ENCODE data around the gene PHF19.

Gene PHF19

DNA sequence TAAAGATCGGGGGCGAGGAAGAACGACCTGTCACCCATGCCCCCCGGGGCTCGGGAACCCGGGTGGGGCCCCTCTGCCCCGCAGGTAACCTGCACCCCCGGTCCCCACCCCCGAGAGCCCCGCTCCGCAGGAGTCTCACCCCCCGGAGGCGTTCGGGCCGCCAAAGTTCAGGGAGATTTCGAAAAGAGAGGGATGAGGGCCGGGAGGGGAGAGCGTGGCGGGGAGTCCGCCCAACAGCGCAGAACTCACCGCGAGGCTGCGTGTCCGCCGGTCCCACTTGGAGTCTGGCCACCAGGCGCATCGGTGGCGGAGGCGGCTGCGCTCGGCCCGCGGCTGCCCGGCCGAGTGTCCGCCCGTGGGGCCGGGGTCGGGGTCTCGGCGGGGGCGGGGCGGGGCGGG, at the start of gene PHF19:
TSS of gene PHF19 (minus strand) at position 347 of the 399 bp plus-strand sequence. CDS start 2,447 bp downstream, outside the sequence.
- peak in 1 of 2 experiments; percentile 76 for DNase-seq

DNA sequence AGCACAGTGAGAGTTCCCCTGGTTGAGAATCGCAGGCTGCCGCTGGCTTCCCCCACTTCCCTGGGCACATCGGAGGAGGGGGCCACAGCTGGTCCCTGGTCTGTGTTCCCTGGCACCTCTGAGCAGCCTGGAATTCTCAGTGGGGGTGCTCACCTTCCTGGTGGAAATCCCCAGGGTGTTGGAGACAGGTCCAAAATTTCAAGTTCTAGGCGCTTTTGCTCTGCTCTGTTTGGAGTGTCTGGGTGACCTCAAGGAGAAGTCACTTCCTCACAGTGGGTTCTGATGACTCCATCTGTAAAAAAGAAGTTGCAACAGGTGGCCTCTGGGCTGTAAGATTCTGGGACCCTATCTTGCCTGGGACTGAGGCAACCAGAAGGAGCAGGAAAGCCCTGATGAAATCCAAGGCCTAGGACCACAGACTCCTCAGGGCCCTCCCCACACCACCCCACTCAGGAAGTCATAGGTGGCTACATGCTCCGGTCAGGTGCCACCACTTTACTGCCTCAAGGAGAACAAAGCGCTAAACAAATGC, 49.5 kb upstream of the PHF19 start, which contains the start of gene TRAF1:
TSS of gene TRAF1 (minus strand) at position 400 of the 532 bp plus-strand sequence. CDS start 721 bp downstream, outside the sequence.
- DNase-seq = no peak

DNA sequence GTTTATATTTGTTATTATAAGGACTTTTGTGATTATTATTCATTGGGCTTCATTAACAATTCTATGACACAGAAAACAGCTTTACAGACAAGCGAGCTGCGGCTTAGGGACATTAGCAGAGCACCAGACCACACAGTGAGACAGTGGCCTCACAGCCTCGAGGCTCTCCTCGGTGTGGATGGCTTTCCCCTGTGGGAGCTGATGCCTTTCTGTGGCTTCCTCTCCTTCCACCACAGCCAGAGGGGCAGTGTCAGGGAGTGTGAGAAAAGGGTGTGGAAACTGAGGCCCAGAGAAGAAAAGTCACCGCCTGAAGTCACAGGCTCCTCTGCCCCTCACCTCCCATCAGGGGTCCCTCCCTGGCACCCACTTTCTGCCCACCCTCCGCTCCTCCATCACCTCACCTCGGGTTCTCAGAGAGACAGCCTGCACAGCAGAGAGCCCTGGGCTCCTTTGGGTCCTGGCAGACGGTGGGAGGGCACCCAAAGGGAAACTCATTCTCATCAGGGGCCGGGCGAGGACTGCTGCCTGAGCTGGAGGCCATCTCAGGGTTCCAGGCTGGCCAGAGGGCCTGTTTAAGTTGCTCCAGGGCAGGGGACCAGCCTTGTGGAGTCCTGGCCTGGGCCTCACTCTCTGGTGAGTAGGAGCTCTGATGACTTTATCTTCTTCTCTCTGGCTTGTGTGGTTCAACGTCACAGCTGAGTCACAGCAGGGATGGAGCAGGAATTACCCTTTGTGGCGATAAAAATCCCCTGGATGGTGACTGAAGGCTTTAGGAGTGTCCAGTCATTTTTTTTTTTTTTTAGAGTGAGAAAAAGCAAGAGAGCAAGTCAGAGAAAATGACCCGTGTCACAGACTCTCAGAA, 48.8 kb upstream of the PHF19 start:
- DNase-seq = no peak

DNA sequence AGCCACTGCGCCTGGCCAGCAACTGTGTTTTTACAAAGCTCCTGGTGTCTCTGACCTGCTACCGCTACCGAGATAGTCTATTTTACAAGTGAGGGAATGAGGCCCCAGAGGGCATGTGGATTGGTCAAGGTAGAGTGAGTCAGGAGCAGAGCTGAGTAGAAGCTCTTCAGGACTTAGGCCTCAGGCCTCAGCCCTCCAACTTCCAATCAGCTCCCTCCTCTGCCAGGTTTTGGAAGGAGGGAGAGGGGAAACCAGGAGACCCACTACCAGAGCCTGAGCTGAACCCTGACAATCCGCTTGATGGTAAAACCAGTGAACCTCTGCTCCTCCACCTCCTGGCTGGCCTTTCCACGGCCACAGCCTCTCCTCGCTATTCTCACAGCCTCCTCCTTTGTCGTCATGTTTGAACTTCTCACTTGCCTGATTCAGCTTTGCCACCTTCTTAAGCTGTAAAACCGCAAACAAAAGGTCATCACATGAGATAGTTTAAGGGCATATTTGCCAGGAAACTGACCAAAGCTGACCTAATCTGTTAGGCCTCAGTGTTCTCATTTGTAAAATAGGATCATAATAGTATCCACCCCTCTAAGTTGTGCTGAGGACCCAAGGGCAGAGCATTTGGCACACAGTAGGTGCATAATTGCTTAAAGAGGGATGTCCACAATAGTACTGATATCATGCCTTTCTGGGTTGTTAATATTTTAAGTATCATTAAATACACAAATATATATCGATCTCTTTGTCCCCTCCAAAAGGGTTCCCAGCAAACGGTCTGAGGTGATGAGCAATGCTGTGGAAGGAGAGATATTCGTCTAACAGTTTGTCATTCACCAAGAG, 47.9 kb upstream of the PHF19 start:
- no peak for DNase-seq

DNA sequence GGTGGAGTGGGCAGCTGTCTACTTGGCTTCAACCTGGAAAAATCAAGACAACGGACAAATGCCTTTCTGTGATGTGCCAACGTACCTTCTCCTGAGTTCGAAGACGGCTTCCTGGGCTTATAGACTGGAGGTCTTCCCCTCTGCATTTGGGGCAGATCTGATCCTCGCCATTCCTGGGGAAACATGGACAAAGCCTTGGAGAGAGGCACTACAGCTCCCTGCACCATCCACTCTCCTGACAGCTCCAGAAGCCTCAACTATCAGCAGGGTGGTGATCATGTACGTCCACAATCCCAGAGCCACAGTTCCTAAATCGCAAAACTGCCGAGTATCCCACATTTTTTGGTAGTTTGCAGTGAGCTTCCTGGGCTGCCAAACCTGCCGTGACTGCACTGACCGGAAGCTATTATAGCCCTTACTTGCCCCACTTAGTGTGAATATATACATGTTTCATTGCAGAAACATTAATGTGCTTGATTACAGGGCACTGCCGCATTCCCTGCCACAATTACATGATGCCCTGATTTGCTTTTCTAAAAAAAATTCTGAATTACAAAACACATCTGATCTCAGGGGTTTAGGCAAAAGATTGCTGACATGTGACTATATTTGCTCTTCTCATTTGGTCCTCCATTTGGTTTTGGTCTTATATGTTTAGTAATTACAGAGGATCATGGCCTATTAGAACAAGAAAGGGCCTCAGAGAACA, 46.8 kb upstream of the PHF19 start:
- DNase-seq = no peak

DNA sequence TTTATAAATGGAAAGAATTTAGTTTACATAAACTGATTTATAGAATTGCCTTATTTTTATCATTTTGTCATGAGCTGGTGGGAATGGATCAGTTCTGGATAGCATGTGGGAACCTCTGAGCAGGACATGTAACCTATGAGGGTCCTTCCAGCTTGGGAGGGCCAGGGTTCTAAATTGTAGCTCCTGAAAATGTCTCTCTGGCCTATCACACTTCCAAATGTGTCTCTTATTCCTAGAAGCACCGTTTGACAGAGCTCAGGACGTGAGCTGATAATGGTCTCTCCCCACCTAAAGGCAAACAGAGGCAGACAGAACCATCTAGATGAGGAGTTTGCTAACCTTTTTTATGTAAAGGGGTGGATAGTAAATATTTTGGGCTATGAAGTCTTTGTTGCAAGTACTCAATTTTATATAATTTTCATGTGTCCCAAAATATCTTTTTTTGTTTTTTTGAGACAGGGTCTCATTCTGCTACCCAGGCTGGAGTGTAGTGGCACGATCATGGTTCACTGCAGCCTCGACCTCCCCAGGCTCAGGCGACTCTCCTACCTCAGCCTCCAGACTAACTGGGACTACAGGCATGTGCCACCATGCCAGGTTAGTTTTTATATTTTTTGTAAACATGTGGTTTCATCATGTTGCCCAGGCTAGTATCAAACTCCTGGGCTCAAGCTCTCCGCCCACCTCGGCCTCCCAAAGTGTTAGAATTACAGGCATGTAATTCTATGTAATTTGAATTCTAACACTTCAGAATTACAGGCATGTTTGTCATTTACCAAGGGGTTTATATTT, 45.6 kb upstream of the PHF19 start:
- DNase-seq = no peak

DNA sequence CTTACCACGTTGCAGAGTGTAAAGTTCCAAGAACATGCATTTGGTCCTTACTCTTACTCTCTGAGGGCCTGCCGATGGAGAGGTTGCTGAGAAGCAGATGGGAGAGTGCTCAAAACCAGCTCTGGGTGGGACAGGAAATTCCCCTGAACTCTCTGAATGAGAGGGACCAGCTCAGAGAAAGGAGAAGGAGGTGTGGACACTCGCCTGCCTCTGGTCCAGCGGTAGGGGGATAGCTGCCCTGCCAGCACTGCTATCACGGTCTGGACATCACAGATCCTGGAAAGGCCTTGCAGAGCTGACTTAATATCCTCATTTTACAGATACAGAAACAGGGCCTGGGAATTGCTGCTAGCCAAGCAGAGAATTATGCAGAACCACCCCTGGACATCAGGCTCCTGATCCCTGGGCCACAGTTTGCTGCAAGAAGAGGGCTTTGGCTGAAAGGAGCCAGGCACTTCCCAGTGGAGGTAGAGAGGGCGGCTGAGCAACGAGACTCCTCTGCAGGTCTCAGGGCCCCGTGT, 44.7 kb upstream of the PHF19 start:
- DNase-seq = no peak

DNA sequence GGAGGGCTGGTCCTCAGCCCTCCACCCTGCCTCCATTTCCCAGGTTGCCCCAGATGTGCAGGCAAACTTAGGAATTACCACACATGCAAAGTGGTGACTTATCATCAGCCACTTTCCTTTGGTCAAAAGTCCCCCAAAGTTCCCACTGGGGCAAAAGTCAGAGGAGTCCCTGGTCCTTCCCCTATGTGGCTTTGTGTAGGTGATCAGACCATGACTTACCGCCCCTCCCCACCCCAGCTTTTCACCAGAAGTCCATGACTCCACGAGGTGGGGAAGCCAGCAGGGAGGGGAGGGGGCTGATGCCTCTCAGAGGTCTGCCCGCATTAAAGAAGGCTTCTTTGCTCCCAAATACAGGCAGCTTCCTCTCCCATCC, 43.8 kb upstream of the PHF19 start:
- DNase-seq = no peak

DNA sequence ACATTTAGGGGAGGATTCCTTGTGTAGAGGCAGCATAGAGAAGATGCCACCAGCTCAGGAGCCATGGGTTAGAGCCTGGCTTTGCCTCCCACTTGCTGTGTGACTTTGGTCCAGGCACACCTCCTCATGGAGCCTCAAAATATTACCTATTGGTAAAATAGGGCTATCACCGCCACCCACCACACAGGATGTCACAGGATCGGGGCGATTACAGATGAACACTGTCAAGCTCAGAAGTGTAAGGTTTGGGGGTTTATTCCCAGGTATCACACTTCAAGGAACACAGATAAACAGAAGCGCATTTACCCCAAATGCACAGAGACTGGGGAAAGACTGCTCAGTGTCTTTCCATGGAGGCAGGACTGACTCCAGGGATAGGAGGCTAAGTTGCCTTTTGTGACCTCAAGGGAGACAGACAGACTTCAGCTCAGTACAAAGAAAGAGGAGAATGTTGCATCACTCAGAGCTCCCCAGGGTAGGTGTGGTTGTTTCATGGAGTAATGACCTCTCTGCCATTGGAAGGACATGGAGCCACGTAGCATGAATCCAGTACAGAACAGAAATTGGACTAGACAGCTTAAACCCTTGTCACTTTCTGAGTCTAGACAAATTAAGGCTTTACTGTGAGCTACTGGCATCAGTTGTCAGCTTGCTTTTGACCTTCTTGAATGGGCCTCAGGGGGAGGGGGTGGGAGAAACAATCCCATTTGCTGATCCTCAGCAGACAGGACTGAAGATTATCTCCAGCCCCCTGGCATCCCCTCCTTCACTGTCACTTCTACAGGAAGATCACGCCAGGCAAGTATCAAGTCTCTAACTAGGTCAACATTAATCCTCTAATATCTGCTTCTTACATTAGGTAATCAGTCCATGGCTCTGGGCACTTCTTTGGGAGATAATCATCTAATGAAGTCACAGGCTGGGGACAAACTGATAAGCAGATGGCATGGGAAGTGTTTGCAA, 43.1 kb upstream of the PHF19 start:
- DNase-seq = no peak

DNA sequence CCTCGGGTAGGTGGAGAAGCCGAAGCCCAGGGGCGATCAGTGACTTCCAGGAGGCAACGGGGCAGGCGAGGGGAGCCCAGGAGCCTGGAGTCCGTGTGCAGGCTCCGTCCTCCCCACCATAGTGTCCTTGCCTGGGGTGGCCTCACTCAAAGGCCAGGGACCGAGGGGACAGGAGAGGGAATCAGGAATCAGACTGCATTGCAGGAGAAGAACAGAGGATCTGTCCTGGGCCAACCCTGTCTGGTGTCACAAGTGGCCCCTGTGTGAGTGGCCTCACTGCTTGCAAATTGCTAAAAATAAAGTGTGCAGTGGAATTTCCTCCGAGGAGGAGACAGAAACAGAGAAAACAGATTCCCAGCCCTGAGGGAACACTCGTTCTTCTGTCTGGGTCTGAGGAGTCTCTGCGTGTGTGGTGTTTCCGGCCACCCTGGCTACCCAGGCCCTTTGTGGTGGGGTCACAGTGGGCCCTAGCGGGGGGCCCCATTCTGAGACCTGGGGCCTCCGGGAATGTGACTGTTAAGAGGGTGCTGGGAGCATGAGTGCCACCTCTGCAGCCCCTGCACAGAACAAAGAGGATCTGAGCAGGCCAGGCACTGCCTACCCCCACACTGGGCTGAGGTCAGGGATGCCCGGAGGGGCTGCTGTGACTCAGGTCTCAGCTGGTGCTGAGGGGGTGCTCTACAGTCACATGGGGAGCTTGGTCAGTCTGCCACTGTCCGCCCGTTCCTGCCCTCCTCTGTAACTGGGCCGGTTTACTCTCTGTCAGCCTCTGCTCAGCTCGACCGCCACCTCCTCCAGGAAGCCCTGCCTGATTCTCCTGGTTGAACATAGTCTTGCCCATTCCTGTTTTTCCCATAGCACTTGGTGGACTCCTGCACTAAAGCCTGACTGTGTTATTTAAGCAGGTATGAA, 42.2 kb upstream of the PHF19 start:
- DNase-seq = no peak

DNA sequence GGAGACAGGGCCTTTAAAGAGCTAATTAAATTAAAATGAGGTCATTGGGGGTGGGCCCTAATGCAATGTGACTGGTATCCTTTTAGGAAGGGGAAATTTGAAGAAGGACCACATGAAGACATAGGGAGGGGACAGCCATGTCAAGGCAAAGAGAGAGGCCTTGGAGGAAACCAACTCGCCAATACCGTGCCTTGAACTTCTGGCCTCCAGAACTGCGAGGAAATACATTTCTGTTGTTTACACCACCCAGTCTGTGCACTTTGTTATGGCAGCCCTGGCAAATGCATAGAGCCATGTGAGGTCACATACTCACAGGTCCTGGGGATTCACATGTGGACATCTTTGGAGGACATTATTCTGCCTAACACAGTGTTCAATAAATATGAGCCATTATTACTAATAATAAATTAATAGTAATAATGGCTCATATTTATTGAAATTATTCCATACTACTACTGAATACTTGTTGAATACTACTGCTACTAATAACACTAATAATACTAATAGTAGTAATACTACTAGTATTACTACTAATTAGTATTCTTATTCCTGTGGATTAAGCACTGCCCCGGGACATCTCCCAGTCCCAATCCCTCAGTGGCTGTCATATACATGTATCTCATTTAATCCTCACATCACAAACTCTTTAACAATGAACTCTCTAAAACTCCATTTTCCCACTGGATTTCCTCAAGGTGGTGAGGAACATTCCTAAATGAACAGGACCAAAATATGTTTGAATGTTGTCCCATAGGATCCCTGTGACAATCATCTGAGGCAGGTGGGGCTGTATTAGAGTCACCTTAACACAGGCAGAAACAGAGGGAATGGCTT, 41.2 kb upstream of the PHF19 start:
- no peak for DNase-seq

DNA sequence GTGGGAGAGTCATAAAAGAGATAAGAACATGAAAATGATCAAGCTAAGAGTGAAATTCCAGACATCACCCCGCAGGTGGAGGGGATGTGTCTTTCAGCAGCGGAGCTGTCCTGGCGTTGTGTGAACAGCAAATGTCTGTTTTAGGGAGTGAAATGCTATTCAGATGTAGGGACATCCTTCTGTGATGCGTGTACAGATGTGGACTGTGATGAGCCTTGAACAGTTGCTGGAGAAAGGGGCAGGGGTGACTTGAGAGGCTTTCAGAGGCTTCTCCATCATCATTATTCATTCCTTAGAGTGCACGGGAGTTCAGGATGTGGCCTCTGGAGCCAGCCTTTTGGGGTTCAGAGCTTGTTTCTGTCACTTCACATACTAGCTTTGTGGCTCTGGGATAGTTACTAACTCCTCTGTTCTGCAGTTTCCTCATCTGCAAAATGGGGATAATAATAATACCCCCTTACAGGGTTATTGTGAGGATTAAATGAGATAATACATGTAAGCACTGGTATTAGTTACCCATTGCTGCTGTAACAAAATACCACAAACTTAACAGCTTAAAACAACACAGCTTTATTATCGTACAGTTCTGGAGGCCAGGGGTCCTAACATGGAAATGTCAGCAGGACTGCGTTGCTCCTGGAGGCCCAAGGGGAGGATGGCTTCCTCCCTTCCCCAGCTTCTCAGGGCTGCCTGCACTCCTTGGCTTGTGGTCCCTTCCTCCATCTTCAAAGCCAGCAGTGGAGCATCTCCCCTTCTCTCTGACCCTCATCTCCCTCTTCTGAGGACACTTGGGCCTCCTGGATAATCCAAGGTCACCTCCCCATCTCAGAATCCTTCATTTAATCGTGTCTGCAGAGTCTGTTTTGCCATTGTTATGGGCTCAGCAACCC, 40.2 kb upstream of the PHF19 start:
- no peak for DNase-seq

DNA sequence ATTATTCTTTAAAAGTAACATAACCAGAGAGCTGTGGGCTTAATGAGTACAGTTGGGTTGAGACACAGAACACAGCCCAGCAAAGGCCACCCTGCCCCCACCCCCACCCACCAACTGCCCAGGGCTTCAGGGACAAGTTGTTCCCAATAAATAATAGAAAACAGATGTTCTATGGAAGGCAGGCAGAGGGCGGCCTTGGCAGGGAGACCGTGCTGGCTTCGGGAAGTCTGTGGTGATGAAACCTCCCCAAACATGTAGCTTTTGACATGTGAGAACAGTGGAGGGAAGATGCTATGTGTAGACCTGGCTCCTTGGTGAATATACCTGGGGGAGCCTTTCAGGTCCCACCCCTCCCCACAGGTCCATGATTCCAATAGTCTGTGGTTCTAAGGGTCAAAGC, 39.6 kb upstream of the PHF19 start:
- no peak for DNase-seq

DNA sequence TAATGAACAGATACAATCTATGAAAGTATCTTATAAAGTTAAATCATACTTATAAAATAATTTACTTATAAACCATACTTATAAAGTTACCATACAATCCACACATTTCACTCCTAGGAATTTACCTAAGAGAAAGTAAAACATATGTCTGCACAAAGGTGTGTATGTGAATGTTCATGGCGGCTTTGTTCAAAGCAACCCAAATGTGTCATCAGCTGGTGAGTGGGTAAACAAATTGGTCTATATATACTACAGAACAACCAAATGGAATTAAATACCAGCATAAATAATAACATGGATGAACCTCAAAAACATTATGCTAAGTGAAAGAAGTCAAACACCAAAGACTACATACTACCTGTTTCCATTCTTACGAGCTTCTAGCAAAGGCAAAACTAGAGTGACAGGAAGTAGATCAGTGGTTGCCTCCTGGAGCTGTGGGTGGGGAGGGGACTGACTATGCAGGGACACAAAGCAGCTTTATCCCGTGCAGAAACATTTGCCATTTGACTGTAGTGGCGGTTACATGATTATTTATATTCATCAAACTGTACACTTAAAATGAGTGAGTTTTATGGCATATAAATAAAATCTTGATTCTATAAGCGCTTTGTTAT, 39.0 kb upstream of the PHF19 start:
- DNase-seq = no peak

DNA sequence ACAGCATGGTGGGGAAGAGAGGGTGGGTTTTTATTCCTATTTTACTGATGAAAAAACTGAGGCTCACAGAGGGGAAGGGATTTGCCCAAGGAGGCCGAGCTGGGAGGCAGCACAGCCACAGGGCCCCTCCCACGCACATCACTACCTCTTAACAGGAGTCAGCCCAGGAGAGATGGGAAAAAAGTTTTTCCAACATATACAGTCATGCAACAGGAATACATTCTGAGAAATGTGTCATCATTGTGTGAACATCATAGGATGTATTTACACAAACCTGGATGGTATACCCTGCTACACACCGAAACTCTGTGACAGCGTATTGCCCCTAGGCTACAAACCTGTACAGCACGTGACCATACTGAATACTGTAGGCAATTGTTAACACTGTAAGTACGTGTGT, 38.0 kb upstream of the PHF19 start:
- DNase-seq = no peak

DNA sequence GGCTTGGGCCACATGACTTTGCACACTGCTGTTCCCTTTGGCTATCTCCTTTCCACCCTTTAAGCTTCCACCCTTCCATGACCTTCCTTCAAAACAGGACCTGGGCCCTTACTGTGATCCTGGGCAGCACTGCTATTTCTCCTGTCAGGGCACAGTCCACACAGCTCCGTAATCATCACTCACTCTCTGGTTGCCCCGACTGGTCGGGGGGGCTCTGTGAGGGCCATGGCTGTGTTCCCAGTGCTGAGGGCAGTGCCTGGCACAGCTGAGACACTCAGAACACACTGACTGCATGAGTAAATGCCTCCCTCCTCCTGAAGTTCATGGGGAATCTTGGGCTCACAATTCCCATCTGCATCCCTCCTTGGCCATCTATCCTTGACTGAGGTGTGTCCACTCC, 37.4 kb upstream of the PHF19 start:
- no peak for DNase-seq

DNA sequence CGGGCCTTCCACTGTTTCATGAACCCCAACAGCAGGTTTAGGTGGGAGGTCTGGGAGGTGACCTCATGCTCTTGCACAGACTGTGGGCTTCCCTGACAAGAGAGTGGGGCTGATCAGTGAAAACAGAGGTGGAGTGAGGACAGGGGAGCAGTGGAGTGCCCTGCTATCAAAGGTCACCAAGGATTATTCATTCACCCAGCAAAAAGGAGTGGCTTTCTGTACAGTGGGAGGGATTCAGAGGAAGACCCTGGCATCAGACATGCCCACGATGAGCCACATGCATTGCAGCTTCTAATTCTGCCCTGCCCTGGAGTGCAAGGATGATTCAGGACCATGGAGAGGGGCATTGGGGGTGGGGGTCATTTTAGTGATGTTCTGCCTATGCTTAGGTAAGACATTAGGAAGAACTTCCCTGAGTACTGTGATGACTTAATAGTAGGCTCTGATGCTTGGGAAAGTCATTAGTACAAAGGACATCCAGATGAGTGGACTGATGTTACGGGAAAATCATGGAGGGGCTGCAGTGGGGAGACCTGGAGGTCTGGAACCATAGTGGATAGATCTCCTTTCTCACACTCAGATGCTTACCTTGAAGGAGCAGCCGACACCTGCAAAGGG, 36.8 kb upstream of the PHF19 start:
- DNase-seq = no peak
